Epithelial cell of esophagus (primary cell): ENCODE results near the gene SFTPB.
"Not testable (repeated sequence)": the region's sequence is repeated elsewhere in the genome, so short reads cannot be mapped to it uniquely, and the experiment has no call there.

Experiments
- DNase-seq: peaks from one replicate; pipeline ENCODE4 v3.0.0; 2010; ENCODE audit warnings: low read depth
- H3K4me3 ChIP-seq: 2 replicates; pipeline ENCODE4 v1.5.1; 2011; ENCODE audit warnings: mild to moderate bottlenecking, low read length, control low read depth
- CTCF ChIP-seq: IDR thresholded peaks from 2 replicates; pipeline ENCODE4 v1.5.1; 2011; ENCODE audit warnings: low read depth, mild to moderate bottlenecking, low read length, control low read depth, inconsistent platforms; ENCODE audit not compliant: insufficient read depth; ENCODE audit errors: missing control alignments

SFTPB gene

DNA sequence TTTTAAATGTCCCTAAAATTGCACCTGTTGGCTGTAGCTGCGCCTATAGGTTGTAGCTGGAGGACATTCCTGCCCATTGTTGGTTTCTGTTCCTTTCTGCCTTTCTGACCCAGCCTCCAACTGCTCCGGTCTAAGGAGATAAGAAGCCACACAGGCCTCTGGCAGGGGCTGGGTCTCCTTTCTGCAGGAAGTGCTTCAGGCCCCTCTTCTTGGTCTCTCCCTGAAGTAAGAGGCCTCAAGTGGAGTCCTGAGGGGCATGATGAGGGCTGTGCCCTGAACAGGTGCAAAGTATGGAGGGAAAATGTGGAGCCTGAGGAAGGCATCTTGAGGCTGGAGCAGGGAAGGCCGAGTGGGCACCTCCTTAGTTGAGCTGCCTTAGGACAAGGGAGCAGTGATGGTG lies 10.4 kb upstream of the SFTPB start:
- no peak for DNase-seq
- no peak for TF ChIP-seq CTCF
- no peak overlapping the region for H3K4me3 ChIP-seq

DNA sequence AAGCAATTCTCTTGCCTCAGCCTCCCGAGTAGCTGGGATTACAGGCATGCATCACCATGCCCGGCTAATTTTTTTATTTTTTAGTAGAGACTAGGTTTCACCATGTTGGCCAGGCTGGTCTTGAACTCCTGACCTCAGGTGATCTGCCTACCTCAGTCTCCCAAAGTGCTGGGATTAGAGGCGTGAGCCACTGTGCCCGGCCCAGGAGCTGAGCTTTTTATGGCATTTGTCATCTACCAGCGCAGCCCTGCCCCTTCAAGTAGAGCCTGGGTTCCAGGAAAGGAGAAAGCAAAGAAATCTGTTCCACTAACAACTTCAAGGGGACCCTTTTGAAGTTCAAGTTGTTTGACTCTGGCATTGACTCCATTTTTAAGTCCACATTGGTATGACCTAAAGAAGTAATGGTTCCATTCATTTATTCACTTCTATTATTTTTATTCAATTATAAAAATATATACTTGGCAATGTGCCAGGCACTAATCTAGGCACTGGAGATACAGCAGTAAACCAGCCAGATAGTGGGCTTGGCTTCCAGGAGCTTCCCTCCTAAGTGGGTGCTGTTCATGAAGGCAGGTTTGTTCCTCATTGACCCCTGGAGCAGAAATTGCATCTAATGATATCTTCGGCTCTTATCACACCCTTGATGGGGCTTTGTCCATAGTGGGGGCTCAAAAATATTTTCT lies 8.0 kb upstream of the SFTPB start:
- H3K4me3 ChIP-seq: no peak overlapping the region
- no peak for TF ChIP-seq CTCF
- DNase-seq: no peak

DNA sequence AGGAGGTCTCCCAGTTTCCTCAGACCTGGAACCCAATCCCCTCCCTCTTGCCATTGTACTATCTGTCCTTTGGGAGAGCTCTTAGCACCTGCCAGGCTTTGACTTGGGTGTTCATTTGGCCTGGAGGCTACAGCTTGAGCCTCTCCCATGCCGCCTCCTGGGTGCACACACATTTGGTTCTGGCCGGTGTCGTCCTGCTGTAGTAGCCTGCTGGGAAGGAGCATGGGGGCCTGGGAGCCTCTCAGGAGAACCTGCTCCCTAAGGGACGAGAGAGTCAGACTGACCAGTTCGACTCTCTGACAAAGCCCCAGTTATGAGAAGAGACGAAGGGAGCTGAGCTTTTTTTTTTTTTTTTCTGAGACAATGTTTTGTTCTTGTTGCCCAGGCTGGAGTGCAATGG lies 7.4 kb upstream of the SFTPB start:
- no peak for TF ChIP-seq CTCF
- DNase-seq: no peak
- no peak overlapping the region for H3K4me3 ChIP-seq

GRCh38 chr2:85674417-85674816 lies 6.4 kb upstream of the SFTPB start:
- H3K4me3 ChIP-seq: no peak overlapping the region
- no peak for DNase-seq
- no peak for TF ChIP-seq CTCF

DNA sequence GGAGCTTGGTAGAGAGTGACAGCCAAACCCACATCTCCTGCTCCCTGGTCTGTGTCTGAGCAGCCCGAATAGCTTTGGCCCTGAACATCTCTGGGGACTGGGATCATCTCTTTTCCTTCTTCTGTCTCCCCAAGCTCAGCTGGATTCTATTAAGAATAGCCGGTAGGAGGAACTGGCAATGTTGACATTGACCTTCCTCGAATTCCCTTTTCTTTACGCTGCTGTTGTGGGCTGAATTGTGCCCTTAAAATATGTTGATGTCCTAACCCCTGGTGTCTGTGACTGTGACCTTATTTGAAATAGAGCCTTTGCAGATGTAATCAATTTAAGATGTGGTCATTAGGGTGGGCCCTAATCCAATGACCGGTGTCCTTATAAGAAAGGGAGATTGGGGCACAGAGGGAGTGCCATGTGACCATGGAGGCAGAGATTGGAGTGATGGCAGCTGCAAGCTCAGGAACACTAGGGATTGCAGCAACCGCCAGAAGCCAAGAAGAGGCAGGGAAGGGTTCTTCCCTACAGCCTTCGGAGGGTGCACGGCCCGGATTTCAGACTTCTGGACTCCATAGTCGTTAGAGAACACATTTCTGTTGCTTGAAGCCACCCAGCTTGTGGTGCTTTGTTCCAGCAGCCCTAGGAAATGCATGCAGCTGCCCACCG lies 5.8 kb upstream of the SFTPB start:
- DNase-seq: no peak
- H3K4me3 ChIP-seq: no peak overlapping the region
- TF ChIP-seq CTCF: no peak

- H3K4me3 ChIP-seq: no peak overlapping the region
- DNase-seq: no peak
- no peak for TF ChIP-seq CTCF
These were observed 4.5 kb upstream of the SFTPB start for GRCh38 chr2:85672456-85672855.

DNA sequence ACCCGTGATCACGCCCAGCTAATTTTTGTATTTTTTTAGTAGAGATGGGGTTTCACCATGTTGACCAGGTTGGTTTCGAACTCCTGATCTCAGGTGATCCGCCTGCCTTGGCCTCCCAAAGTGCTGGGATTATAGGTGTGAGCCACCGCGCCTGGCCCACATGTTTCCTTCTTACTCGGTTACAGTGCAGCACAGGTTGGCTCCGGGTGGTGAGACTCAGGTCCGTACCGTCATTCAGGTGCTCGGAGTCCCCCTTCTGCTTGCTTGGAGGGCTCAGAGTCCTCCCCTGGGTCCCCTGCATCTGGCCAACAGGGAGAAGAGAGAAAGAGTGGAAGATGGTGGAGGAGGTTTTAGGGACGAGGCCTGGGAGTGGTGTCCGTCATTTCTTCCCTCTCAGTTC lies 2.4 kb upstream of the SFTPB start:
- DNase-seq: not testable (repeated sequence)

More for the DNA sequence above, 2.4 kb upstream of the SFTPB start:
- H3K4me3 ChIP-seq: not testable (repeated sequence)
